ENCODE data around the gene CCSER1.

- TF ChIP-seq, protein P1, sequence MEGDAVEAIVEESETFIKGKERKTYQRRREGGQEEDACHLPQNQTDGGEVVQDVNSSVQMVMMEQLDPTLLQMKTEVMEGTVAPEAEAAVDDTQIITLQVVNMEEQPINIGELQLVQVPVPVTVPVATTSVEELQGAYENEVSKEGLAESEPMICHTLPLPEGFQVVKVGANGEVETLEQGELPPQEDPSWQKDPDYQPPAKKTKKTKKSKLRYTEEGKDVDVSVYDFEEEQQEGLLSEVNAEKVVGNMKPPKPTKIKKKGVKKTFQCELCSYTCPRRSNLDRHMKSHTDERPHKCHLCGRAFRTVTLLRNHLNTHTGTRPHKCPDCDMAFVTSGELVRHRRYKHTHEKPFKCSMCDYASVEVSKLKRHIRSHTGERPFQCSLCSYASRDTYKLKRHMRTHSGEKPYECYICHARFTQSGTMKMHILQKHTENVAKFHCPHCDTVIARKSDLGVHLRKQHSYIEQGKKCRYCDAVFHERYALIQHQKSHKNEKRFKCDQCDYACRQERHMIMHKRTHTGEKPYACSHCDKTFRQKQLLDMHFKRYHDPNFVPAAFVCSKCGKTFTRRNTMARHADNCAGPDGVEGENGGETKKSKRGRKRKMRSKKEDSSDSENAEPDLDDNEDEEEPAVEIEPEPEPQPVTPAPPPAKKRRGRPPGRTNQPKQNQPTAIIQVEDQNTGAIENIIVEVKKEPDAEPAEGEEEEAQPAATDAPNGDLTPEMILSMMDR (IDR thresholded peaks at IDR 0.05) = no peak
- TF ChIP-seq POLR2A (IDR thresholded peaks at IDR 0.05) = no peak
Measured at GRCh38 chr4:90237751-90238530, 110.7 kb downstream of the CCSER1 start.
